ENCODE results near the gene BTF3L4.
A peak's percentile ranks its signal among the peaks of the same experiment; 100 is the strongest.

The BTF3L4 gene

GRCh38 chr1:52054496-52055065 is 1.5 kb upstream of the BTF3L4 start:
- Histone ChIP-seq H3K36me3 (replicated peaks) (peaks cover 2% of the 10 kb centered on the region), H3K4me3 (ENCODE audit: low read depth, low read length) (peak overlapping the region; percentile 89), H3K27ac (peak overlapping the region; percentile 93), H3K27me3 (replicated peaks) (no peaks in the 10 kb centered on the region)
- TF ChIP-seq CTCF (IDR thresholded peaks at IDR 0.05; ENCODE audit: low read depth, low read length, missing control alignments), result no peak
- in situ Hi-C loops (cut with HindIII; ENCODE audit: low pct_ligation_motif_present, low sequenced_read_pairs), result no loop called here
- no peak for DNase-seq

- H3K4me3 ChIP-seq (ENCODE audit: low read depth, low read length), result peak within 1 kb of the TSS; percentile 89
- TF ChIP-seq CTCF (IDR thresholded peaks at IDR 0.05; ENCODE audit: low read depth, low read length, missing control alignments), result no peak
- peak; percentile 89 for DNase-seq
- H3K27ac ChIP-seq, result peak within 1 kb of the TSS; percentile 93
- in situ Hi-C loops (cut with HindIII; ENCODE audit: low pct_ligation_motif_present, low sequenced_read_pairs), result no loop called here
- no peaks in the 10 kb centered on the region for H3K27me3 ChIP-seq (replicated peaks)
- peaks cover 9% of the 10 kb centered on the region for H3K36me3 ChIP-seq (replicated peaks)
Measured at GRCh38 chr1:52055066-52055865, 829 bp upstream of the BTF3L4 start, which contains the start of gene TXNDC12. TSS of gene TXNDC12 (minus strand) at chr1:52055191. CDS start at chr1:52055096, 95 bp downstream.

GRCh38 chr1:52055866-52056162 is 281 bp upstream of the BTF3L4 start:
- Histone ChIP-seq H3K4me3 (ENCODE audit: low read depth, low read length) (peak overlapping the region; percentile 89), H3K27ac (peak overlapping the region; percentile 93), H3K27me3 (replicated peaks) (no peaks in the 10 kb centered on the region), H3K36me3 (replicated peaks) (peaks cover 14% of the 10 kb centered on the region)
- in situ Hi-C loops (cut with HindIII; ENCODE audit: low pct_ligation_motif_present, low sequenced_read_pairs), result no loop called here
- DNase-seq, result no peak
- TF ChIP-seq CTCF (IDR thresholded peaks at IDR 0.05; ENCODE audit: low read depth, low read length, missing control alignments), result no peak

GRCh38 chr1:52056937-52057231 is 789 bp downstream of the BTF3L4 start:
- H3K36me3 ChIP-seq (replicated peaks), result peaks cover 18% of the 10 kb centered on the region
- H3K27ac ChIP-seq, result peak overlapping the region; percentile 93
- in situ Hi-C loops (cut with HindIII; ENCODE audit: low pct_ligation_motif_present, low sequenced_read_pairs), result no loop called here
- DNase-seq, result peak; percentile 61
- H3K27me3 ChIP-seq (replicated peaks), result no peaks in the 10 kb centered on the region
- no peak for TF ChIP-seq CTCF (IDR thresholded peaks at IDR 0.05; ENCODE audit: low read depth, low read length, missing control alignments)
- H3K4me3 ChIP-seq (ENCODE audit: low read depth, low read length), result peak overlapping the region; percentile 89

- no peak for TF ChIP-seq CTCF (IDR thresholded peaks at IDR 0.05; ENCODE audit: low read depth, low read length, missing control alignments)
- no peak for DNase-seq
- peaks cover 19% of the 10 kb centered on the region for H3K36me3 ChIP-seq (replicated peaks)
- H3K27me3 ChIP-seq (replicated peaks), result no peaks in the 10 kb centered on the region
- in situ Hi-C loops (cut with HindIII; ENCODE audit: low pct_ligation_motif_present, low sequenced_read_pairs), result no loop called here
- H3K27ac ChIP-seq, result peak overlapping the region; percentile 93
- H3K4me3 ChIP-seq (ENCODE audit: low read depth, low read length), result peak overlapping the region; percentile 89
Measured at GRCh38 chr1:52057255-52057654, 1.2 kb downstream of the BTF3L4 start.

Measured in brain microvascular endothelial cell (primary cell).